ENCODE results near the gene FBXL3. TPM values are rescaled to one million over a fixed set of nuclear protein-coding genes. Genes with fewer than 3 reads are reported as not detected.

The FBXL3 gene, protein sequence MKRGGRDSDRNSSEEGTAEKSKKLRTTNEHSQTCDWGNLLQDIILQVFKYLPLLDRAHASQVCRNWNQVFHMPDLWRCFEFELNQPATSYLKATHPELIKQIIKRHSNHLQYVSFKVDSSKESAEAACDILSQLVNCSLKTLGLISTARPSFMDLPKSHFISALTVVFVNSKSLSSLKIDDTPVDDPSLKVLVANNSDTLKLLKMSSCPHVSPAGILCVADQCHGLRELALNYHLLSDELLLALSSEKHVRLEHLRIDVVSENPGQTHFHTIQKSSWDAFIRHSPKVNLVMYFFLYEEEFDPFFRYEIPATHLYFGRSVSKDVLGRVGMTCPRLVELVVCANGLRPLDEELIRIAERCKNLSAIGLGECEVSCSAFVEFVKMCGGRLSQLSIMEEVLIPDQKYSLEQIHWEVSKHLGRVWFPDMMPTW
- polyA plus RNA-seq (ENCODE audit: low read depth in 6 of 6) = 10 to 100 TPM; 32.2 to 54.4 (median 45.1) TPM

DNA sequence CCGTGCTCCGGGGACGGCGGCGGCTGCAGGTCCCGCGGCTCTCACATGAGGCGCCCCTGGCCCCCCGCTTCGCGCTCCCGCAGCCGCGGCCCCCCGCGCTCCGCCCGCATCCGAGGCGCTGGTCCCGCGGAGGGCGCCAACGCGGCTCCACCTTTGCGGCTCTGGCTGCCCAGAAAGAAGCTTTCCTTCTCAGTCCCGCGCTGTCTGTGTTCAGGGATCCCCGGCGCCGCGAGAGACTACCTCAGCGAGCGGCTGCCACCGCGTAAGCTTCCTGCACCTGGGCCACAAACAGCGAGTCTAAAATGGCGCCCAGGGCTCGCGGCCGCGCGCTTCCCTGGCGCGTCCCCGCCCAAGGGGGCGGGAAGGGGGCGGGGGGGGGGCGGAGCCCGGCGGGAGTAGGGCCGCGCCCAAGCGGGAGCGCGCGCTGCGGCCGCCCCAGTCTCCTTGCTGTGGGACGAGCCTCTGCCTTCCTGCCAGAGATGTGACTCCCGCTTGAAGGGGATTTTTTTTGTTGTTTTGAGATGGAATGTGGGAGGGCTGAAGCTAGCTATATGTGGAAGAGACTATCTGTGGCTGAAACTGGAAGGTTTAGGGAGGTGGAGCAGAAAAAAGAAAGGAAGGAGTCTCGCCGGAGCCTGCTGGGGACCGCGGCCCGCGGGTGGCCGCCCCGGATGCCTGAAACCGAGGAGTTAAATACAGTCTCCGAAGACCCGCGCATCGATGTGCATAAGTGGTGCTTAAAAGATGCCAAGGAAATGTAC, at the start of gene FBXL3:
Gene FBXL3 (minus strand): TSS at position 299 of the 761 bp plus-strand sequence. CDS start 5,299 bp downstream, outside the sequence.
- Mint-ChIP-seq H3K36me3 (peaks cover 0 to 10% of the 10 kb centered on the region in 2 donors), H3K4me3 (peak within 1 kb of the TSS; percentile 87 to 99 (median 97)), H3K27me3 (no peaks in the 10 kb centered on the region), H3K27ac (peak within 1 kb of the TSS; percentile 97 to 99 (median 98)), H3K9me3 (no peaks in the 10 kb centered on the region), H3K4me1 (peaks cover 32 to 55% (median 47%) of the 10 kb centered on the region in 3 donors)
- DNase-seq (peak; percentile 82), ATAC-seq (ENCODE audit: low read depth in 2 of 2) (peak; percentile 70)

DNA sequence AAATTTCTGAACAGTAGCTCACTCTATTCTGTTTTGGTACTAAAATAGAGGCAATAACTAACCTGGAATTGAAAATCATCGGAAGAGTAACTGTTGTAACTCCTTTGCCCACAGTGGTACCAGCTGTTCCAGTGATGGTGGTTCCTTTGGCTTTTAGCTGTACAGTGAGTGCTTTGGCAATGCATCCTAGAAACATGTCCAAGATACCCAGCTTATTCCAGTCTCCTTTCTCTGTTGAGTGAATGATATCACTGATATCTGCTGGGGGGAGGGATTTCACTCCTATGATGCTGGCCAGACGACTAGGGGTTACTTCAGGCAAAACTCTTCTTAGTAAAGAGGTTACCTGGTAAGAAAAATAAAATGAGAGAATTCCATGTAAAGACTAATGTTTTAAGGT, 40.6 kb upstream of the FBXL3 start:
- DNase-seq (no peak), ATAC-seq (ENCODE audit: low read depth in 2 of 2) (no peak)
- peaks cover 21 to 28% of the 10 kb centered on the region in 2 donors for H3K36me3 Mint-ChIP-seq

DNA sequence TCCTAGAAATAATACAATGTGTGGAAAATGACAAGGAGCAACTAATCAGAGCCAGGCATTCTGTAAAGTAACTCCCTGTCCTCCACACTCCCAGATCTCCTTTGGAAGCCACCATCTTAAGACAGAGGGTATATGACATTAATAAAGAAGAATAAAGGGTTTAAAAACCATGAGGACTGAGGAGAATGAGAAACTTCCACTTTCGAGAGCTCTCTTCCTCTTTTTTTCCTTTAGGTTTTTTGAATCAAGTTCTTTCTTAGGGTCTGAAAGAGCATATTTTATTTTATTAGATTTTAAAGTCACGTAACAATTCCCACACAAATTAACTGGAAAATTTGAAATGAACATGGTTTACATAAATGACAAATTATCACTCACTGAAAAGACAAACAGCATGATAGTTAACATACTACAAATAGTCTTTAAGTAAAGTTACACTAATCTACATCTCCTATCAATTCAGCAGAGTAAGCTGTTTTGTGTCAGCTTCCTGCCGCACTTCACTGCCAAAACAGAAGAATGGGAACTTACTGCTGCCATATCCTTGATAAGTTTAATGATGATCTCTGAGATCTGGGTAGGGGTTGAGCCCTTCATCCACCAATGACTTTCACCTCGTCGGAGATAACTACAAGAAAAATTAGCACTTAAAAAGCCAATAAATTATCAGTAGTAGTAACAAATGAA, 38.6 kb upstream of the FBXL3 start:
- peak; percentile 67 to 74 for ATAC-seq (ENCODE audit: low read depth in 2 of 2)
- Mint-ChIP-seq H3K4me1 (peaks cover 9 to 15% (median 12%) of the 10 kb centered on the region in 3 donors), H3K27me3 (no peaks in the 10 kb centered on the region), H3K27ac (peak overlapping the region; percentile 82 to 95 (median 92)), H3K9me3 (no peaks in the 10 kb centered on the region), H3K4me3 (peak overlapping the region in 1 of 8 donors; percentile 62), H3K36me3 (peaks cover 21 to 37% of the 10 kb centered on the region in 2 donors)
- peak; percentile 19 for DNase-seq

More for the DNA sequence above, 40.6 kb upstream of the FBXL3 start:
- Mint-ChIP-seq H3K4me1 (peaks cover 9 to 17% (median 12%) of the 10 kb centered on the region in 3 donors), H3K9me3 (no peaks in the 10 kb centered on the region), H3K4me3 (no peak overlapping the region), H3K27me3 (no peaks in the 10 kb centered on the region), H3K27ac (peak overlapping the region in 3 of 6 donors; percentile 30 to 42 (median 34))

DNA sequence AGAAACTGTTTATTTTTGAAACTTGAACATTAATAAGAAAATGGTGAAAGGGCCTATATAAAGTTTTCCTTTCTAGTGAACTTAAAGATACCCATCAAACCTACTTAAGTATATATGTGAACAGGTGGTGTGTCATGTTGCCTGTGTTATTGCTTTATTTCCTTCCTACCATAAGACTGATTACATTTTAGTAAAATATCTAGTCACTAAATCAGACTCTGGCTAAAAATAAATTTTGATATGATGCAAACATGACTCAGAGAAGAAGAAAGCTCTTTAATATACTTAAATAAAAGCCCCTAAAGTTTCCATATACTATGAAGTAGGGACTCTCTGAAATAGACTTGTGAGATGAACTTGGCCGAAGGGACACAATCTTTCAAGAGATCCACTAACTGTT, 35.1 kb upstream of the FBXL3 start:
- no peak for DNase-seq
- Mint-ChIP-seq H3K9me3 (no peaks in the 10 kb centered on the region), H3K27ac (peak overlapping the region in 1 of 6 donors; percentile 10), H3K36me3 (peaks cover 21 to 49% of the 10 kb centered on the region in 2 donors), H3K27me3 (no peaks in the 10 kb centered on the region), H3K4me1 (peaks cover 9 to 15% (median 12%) of the 10 kb centered on the region in 3 donors), H3K4me3 (no peak overlapping the region)
- no peak for ATAC-seq (ENCODE audit: low read depth in 2 of 2)

DNA sequence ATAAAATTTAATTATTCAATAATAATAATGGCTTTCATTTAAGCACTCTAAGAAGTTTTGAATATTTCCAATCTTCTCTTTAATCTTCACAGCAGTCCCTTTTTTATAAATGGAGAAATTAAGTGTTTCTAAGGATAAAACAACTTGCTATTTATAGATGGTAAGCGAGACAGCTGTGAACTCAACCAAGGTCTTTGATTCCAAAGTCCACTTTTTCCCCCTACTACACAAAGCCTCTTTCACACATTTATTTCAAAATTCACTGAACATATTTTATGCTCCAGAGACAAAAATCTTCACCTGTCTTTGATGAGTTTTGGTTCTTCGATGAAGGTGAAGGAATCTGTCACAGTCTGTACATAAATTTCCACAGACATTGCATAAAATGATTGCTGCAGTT, 34.4 kb upstream of the FBXL3 start:
- H3K4me3 Mint-ChIP-seq = no peak overlapping the region
- no peaks in the 10 kb centered on the region for H3K9me3 Mint-ChIP-seq
- no peak overlapping the region for H3K27ac Mint-ChIP-seq
- DNase-seq = no peak
- H3K36me3 Mint-ChIP-seq = peaks cover 28 to 49% of the 10 kb centered on the region in 2 donors
- H3K27me3 Mint-ChIP-seq = no peaks in the 10 kb centered on the region
- peaks cover 9 to 14% (median 12%) of the 10 kb centered on the region in 3 donors for H3K4me1 Mint-ChIP-seq
- no peak for ATAC-seq (ENCODE audit: low read depth in 2 of 2)

DNA sequence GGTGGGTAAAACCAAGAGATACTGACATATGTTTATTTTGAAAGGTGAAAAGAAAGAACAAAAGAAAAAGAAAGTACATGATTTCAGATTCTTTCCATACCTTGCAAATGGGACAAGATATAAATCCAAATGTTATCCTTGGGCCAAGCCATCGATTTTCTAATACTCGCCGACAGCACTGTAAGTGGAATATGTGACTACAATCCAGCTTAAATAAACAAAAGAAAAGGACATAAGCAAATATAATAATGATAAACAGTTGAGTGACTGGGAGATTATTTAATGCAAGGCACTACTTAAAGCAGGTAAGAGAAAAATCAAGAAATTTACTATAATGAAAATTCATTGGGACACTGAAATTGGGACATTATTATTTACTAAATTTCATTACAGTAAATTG, 29.9 kb upstream of the FBXL3 start:
- H3K27ac Mint-ChIP-seq = peak overlapping the region in 1 of 6 donors; percentile 56
- H3K36me3 Mint-ChIP-seq = peaks cover 36 to 39% of the 10 kb centered on the region in 2 donors
- DNase-seq (no peak), ATAC-seq (ENCODE audit: low read depth in 2 of 2) (no peak)
- H3K4me1 Mint-ChIP-seq = peaks cover 0 to 5% (median 0%) of the 10 kb centered on the region in 3 donors
- H3K4me3 Mint-ChIP-seq = no peak overlapping the region
- no peaks in the 10 kb centered on the region for H3K27me3 Mint-ChIP-seq
- H3K9me3 Mint-ChIP-seq = no peaks in the 10 kb centered on the region

DNA sequence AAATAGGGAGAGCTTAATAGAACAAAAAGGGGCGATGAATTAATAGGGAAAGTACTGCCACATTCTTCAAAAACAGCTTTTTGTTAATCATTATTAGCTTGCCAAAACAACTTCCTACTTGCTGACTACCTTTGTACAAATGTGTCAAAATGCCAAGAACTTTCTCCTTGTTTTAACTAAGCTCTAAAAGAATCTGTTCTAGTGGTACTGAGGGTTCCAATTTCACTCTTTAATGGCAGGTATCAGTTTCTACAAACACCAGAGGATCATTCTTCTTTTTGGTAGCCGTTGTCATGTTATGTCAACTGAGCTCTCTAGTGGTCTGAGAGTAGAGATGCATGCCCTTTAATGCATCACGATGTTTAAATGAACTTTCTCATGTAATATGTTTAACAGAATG, 29.4 kb upstream of the FBXL3 start:
- Mint-ChIP-seq H3K9me3 (no peaks in the 10 kb centered on the region), H3K27ac (no peak overlapping the region), H3K27me3 (no peaks in the 10 kb centered on the region), H3K4me1 (peaks cover 0 to 5% (median 0%) of the 10 kb centered on the region in 3 donors), H3K4me3 (no peak overlapping the region), H3K36me3 (peaks cover 36 to 37% of the 10 kb centered on the region in 2 donors)
- ATAC-seq (ENCODE audit: low read depth in 2 of 2) (no peak), DNase-seq (no peak)

DNA sequence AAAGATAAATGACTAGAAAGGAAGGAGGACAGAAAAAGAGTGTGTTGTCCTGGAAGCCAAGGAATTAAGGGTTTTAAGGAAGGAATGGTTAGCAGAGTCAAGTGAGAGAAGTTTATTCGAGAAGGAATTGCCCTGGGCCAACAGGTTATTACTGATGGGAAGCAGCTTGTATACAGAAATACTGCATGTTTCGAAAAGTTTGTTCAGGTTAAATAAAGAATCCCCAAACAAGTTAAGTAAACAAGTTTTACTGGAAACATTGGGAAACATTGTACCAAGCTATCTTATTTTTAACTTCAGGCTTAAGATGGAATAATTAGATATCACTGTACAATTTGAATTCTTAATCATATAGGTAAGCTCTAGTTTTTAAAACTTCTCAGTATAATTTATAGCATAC, 28.2 kb upstream of the FBXL3 start:
- peaks cover 0 to 9% (median 3%) of the 10 kb centered on the region in 3 donors for H3K4me1 Mint-ChIP-seq
- H3K4me3 Mint-ChIP-seq = no peak overlapping the region
- no peak for DNase-seq
- H3K9me3 Mint-ChIP-seq = no peaks in the 10 kb centered on the region
- H3K27ac Mint-ChIP-seq = peak overlapping the region in 1 of 6 donors; percentile 54
- no peaks in the 10 kb centered on the region for H3K27me3 Mint-ChIP-seq
- H3K36me3 Mint-ChIP-seq = peaks cover 39 to 42% of the 10 kb centered on the region in 2 donors
- ATAC-seq (ENCODE audit: low read depth in 2 of 2) = no peak

DNA sequence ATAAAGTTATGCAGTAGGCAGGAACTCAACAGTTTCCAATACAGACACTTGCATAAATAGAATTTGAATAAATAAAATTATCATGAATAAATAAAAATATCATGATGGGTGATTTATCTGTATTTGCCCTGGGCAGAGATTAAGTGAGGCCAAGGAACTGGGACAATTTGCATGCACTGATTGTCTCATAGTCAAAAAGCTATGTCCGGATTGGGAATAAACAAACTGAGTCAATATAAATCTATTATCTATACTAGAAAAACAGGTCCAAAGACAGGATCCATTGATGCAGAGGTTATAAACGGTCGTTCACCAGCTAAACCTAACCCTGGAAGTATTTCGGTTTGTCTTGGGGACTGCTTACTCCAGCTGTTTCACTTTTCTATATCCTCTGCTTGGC, 26.2 kb upstream of the FBXL3 start:
- ATAC-seq (ENCODE audit: low read depth in 2 of 2) (no peak), DNase-seq (no peak)
- no peaks in the 10 kb centered on the region for H3K9me3 Mint-ChIP-seq
- H3K36me3 Mint-ChIP-seq = peaks cover 31 to 57% of the 10 kb centered on the region in 2 donors
- peaks cover 9 to 19% (median 10%) of the 10 kb centered on the region in 3 donors for H3K4me1 Mint-ChIP-seq
- H3K27ac Mint-ChIP-seq = no peak overlapping the region
- no peaks in the 10 kb centered on the region for H3K27me3 Mint-ChIP-seq
- no peak overlapping the region for H3K4me3 Mint-ChIP-seq

DNA sequence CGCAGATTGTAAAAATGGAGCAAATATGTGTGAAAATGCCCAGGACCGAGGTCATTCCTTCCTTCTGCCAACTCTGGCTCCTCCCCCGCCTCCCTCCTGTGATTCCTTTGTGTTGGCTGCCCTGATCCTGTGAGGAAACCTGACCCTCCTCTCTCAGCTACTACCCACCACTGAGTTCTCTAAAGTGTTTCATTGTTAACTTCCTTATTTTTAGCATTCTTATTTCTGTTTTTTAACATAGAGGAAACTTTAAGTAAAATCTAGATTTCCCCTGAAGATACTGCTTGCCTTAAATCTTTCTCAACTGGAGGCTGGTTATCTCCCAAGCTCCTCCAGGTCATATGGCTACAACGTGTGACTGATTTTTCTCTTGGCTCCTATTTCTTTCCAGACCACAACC, 21.7 kb upstream of the FBXL3 start:
- Mint-ChIP-seq H3K27ac (peak overlapping the region; percentile 0 to 82 (median 64)), H3K27me3 (no peaks in the 10 kb centered on the region), H3K36me3 (peaks cover 33 to 38% of the 10 kb centered on the region in 2 donors), H3K4me3 (peak overlapping the region in 1 of 8 donors; percentile 38), H3K4me1 (peaks cover 9 to 15% (median 10%) of the 10 kb centered on the region in 3 donors), H3K9me3 (no peaks in the 10 kb centered on the region)
- ATAC-seq (ENCODE audit: low read depth in 2 of 2) (no peak), DNase-seq (no peak)

DNA sequence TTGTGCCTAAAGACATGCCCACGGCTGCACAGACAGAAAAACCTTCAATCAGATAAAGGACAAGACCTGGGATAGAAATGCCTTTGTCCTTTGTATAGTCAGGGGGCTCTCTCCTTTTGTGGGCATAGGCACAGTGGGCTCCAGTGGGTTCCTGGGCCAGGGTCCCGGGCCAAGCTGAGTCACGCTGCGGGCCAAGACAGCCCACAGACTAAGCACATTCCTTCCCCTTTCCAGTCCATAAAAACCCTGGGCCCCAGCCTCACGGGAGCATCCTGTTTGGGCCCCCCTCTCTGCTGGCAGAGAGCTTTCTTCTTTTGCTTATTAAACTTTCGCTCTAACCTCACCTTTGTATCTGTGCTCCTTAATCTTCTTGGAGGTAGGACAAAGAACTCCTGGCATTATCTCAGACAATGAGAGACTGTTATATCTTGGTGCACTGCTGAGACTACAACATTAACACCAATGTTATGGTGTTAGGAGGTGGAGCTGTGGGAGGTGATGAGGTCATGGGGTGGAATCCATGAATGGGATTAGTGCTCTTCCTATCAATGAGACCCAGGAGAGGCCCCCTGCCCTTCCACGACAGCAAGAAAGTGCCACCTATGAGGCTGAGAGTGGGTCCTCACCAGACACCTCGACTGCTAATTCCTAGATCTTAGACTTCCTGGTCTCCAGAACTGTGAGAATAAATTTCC, 20.8 kb upstream of the FBXL3 start:
- Mint-ChIP-seq H3K36me3 (peaks cover 29 to 35% of the 10 kb centered on the region in 2 donors), H3K27me3 (no peaks in the 10 kb centered on the region), H3K9me3 (no peaks in the 10 kb centered on the region), H3K27ac (peak overlapping the region; percentile 15 to 72 (median 50)), H3K4me1 (peaks cover 9 to 14% (median 13%) of the 10 kb centered on the region in 3 donors), H3K4me3 (no peak overlapping the region)
- no peak for ATAC-seq (ENCODE audit: low read depth in 2 of 2)
- DNase-seq = no peak

DNA sequence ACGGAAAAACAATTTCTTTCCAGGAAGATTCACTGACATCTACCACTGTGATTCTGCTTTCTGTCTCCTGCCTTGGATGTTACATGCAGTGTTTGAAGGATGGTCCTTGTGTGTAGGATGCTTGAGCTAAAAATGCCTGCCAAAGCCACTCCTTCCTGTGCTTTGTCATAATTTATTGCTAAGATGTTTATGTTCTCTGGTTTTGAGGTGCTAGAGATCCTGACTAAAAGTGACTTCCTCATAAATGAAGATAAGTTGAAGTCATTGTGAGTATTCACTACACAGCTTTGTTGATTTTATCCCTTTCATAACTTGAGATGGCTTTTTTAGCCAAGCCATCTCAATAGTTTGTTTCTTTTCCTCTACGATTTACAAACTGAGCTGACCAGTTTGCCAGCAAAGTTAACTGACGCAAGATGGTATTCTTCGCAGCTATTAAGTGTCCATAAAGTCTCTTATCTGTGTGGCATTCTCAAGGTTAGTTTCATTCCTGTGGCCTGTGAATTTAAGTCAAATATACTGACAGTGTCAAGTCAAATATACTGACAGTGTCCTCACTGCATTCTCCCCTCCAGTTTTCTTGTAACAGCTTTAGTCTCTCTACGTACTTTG, 15.7 kb upstream of the FBXL3 start:
- DNase-seq = no peak
- H3K4me3 Mint-ChIP-seq = no peak overlapping the region
- H3K9me3 Mint-ChIP-seq = no peaks in the 10 kb centered on the region
- H3K4me1 Mint-ChIP-seq = peaks cover 0 to 6% (median 2%) of the 10 kb centered on the region in 3 donors
- no peaks in the 10 kb centered on the region for H3K27me3 Mint-ChIP-seq
- H3K27ac Mint-ChIP-seq = peak overlapping the region in 3 of 6 donors; percentile 2 to 12 (median 8)
- peaks cover 2 to 23% of the 10 kb centered on the region in 2 donors for H3K36me3 Mint-ChIP-seq
- no peak for ATAC-seq (ENCODE audit: low read depth in 2 of 2)

All from naive B cell (primary cell).